ENCODE measurements around the gene HM13.

- no peak for TF ChIP-seq SPI1 (IDR thresholded peaks at IDR 0.05; ENCODE audit: borderline replicate concordance, low read depth)
- TF ChIP-seq REST (IDR thresholded peaks at IDR 0.05; ENCODE audit: insufficient replicate concordance, low read depth) = no peak
- no peak for TF ChIP-seq CTCF (IDR thresholded peaks at IDR 0.05; ENCODE audit: insufficient read depth, low read length)
- TF ChIP-seq GABPA (IDR thresholded peaks at IDR 0.05; ENCODE audit: low read depth) = no peak
Measured at GRCh38 chr20:31542201-31542842, 28.1 kb downstream of the HM13 start.

Measured in HL-60 (cell line).